ENCODE measurements around the gene PNPLA1.

Gene PNPLA1

DNA sequence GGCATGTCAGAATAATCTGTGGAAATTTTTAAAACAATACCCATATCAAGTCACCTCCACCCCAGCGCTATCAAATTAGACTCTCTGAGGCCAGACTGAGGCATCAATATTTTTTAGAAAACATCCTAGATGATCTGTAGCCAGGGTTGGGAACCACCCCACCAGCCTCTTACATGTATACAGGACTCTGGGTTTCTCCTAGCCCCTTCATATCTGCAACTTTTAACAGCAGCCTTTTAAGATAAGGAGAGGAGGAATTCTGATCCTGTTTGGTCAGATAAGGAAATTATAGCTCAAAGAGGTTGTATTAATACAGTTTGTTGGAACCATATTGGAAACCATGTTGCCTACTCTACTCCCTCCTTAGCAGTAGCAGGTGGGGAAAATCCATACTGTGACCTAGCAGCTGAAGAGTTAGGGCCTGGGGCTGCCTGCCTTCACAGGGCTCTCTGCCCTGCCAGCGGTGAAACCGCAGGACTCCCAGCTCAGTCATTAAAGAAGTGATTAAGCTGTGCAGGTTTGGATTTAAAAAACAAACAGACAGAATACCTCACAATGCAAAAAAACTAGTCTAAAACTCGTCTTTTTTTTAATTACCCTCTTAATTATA, 43.3 kb upstream of the PNPLA1 start:
- H3K4me3 ChIP-seq (ENCODE audit: low read length): no peak overlapping the region
- TF ChIP-seq, protein P1, sequence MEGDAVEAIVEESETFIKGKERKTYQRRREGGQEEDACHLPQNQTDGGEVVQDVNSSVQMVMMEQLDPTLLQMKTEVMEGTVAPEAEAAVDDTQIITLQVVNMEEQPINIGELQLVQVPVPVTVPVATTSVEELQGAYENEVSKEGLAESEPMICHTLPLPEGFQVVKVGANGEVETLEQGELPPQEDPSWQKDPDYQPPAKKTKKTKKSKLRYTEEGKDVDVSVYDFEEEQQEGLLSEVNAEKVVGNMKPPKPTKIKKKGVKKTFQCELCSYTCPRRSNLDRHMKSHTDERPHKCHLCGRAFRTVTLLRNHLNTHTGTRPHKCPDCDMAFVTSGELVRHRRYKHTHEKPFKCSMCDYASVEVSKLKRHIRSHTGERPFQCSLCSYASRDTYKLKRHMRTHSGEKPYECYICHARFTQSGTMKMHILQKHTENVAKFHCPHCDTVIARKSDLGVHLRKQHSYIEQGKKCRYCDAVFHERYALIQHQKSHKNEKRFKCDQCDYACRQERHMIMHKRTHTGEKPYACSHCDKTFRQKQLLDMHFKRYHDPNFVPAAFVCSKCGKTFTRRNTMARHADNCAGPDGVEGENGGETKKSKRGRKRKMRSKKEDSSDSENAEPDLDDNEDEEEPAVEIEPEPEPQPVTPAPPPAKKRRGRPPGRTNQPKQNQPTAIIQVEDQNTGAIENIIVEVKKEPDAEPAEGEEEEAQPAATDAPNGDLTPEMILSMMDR (IDR thresholded peaks at IDR 0.05; ENCODE audit: insufficient read depth, low read depth, low read length, missing control alignments): no peak
- peak; percentile 37 for DNase-seq (ENCODE audit: low read depth)

DNA sequence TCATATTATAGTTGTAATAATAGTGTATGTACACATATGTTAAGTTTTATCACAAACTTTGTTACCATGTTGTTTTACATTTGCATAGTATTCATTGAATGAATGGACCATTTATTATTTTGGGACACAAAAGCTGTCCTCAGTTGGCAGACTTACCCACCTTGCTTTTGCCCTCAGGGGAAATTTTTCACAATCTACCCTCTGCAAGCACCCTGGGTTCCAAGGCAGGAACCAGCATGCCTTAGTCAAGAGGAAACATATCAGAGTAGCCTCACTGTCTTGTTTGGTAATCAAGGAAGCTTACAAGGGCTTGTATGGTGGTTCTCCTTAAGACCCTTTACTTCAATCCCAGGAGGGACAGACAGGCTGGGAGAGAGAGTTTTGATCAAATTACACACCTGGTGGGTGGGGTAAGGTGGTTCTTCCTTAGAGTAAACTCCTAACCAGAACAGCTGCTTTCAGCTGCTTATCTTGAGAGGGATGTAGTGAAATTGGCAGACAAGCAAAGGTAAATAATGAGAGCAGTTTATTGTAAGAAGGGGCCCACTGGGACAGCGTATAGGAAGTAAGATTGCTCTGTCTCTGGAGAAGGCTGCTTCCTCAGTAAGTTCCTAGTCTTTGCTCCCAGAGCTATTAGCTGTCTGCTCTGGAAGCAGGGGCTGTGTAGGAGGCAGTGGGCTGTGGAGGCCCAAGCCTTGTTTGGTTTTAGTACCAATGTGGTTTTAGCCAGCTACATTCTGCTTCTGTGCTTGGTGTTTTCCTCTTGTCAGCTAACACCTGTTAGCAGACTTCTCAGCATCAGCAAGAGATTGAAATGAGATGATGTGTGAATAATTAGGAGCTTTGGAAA, 42.3 kb upstream of the PNPLA1 start:
- peak; percentile 90 for DNase-seq (ENCODE audit: low read depth)
- H3K4me3 ChIP-seq (ENCODE audit: low read length): no peak overlapping the region
- TF ChIP-seq, protein P1 (IDR thresholded peaks at IDR 0.05; ENCODE audit: insufficient read depth, low read depth, low read length, missing control alignments): no peak

DNA sequence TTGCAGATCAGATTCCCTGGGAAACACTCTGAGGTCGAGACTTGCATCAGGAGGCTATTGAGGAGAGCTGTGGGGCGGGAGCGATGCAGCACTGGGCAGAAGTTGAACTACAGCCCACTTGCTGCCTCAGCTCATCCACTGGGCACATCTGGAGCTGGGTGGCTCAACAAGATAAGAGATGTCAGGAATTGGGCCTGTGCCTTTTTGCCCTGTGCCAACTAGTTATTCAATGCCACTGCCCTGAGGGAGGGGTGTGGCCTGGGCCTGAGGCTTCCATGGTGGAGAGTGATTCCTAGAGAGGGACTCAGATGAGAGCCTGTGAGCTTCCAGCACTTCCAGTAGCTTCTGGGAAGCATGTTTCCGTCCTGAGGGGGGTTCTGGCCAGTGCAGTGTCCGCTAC, 40.6 kb upstream of the PNPLA1 start:
- TF ChIP-seq, protein P1 (IDR thresholded peaks at IDR 0.05; ENCODE audit: insufficient read depth, low read depth, low read length, missing control alignments): no peak
- no peak for DNase-seq (ENCODE audit: low read depth)
- H3K4me3 ChIP-seq (ENCODE audit: low read length): no peak overlapping the region

DNA sequence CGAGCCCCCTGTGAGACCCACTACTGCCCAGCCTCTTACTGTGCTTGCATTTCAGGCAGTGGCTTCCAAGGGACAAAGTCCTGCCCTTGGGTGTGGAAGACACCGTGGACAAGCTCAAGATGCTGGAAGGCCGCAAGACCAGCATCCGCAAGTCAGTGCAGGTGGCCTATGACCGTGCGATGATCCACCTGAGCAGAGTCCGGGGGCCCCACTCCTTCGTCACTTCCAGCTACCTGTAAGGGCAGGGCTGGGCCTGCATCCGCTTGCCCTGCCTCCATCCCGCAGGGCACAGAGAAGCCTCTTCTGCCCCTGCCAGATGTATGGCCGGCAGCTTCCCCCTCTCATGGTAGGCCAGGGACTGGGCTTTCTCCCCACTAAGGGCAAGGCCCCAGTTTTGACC, 39.5 kb upstream of the PNPLA1 start:
- TF ChIP-seq, protein P1 (IDR thresholded peaks at IDR 0.05; ENCODE audit: insufficient read depth, low read depth, low read length, missing control alignments): no peak
- no peak overlapping the region for H3K4me3 ChIP-seq (ENCODE audit: low read length)
- peak; percentile 80 for DNase-seq (ENCODE audit: low read depth)

DNA sequence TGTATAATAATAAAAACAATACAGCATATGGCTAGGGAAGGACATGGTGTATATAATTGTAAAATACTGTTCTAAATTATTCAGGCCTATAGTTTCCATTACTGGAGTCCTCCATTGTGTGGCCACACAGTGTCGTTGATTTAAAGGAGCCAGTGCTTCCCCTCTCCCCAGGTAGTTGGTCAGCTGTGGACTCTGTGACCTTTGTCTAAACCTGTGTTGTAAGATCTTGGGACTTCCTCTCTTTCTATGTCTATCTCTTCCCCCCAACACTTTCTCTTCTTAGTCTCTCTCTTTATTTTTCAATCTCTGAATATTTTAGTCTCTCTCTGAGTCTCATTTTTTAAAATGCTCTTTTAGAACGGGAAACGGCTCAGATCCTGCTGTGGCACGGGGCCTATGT, 37.7 kb upstream of the PNPLA1 start:
- H3K4me3 ChIP-seq (ENCODE audit: low read length): no peak overlapping the region
- TF ChIP-seq, protein P1 (IDR thresholded peaks at IDR 0.05; ENCODE audit: insufficient read depth, low read depth, low read length, missing control alignments): no peak
- DNase-seq (ENCODE audit: low read depth): no peak

DNA sequence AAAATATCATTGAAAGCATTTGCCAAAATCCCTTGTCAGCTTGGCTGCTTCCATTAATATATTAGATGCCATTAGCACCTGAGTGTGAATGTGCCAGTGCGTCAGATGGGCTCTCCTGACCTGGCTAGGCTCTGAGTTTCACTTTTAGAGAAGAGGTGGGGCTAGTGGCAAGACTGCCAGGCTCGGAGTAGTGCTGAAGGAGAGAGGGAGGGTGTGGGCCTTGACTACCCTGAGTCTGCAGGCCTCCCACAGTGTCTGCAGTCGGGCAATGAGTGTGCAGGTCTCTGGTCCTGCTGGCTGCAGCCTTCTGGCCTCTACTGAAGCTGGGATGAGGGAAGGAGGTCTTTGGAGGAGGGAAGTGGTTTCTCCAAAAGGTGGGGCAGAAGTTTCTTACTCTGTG, 34.6 kb upstream of the PNPLA1 start:
- TF ChIP-seq, protein P1 (IDR thresholded peaks at IDR 0.05; ENCODE audit: insufficient read depth, low read depth, low read length, missing control alignments): no peak
- H3K4me3 ChIP-seq (ENCODE audit: low read length): no peak overlapping the region
- DNase-seq (ENCODE audit: low read depth): no peak
